Kidney capillary endothelial cell (primary cell): ENCODE data around the gene C1orf167.
A peak's percentile ranks its signal among the peaks of the same experiment; 100 is the strongest.
"Not testable (repeated sequence)": the region's sequence is repeated elsewhere in the genome, so short reads cannot be mapped to it uniquely, and the experiment has no call there.

Experiments
- DNase-seq: peaks from one replicate; pipeline ENCODE4 v3.0.0-alpha.2; 2018; ENCODE audit warnings: low spot score

C1orf167 gene

GRCh38 chr1:11800756-11801433, 38.9 kb downstream of the C1orf167 start:
- DNase-seq, result no peak

- no peak for DNase-seq
Measured at GRCh38 chr1:11802616-11802972, 40.6 kb downstream of the C1orf167 start.

GRCh38 chr1:11802973-11803885, 41.2 kb downstream of the C1orf167 start:
- peak; percentile 60 for DNase-seq

GRCh38 chr1:11803924-11804665, 42.1 kb downstream of the C1orf167 start:
- not testable (repeated sequence) for DNase-seq

GRCh38 chr1:11804666-11805421, 42.9 kb downstream of the C1orf167 start:
- DNase-seq, result no peak

GRCh38 chr1:11805422-11806306, 43.7 kb downstream of the C1orf167 start, which contains the start of the genes CLCN6 and MTHFR:
TSS of gene CLCN6 (plus strand) at chr1:11806191. CDS start at chr1:11806263, 72 bp downstream.
TSS of gene MTHFR (minus strand) at chr1:11805964. CDS start at chr1:11803116, 2,848 bp downstream.
- peak; percentile 96 for DNase-seq

- DNase-seq, result peak; percentile 28
Measured at GRCh38 chr1:11806307-11806936, 44.4 kb downstream of the C1orf167 start.

- DNase-seq, result no peak
Measured at GRCh38 chr1:11807133-11807532, 45.1 kb downstream of the C1orf167 start.

- no peak for DNase-seq
Measured at GRCh38 chr1:11813021-11813420, 51.0 kb downstream of the C1orf167 start.

GRCh38 chr1:11817192-11817591, 55.2 kb downstream of the C1orf167 start:
- no peak for DNase-seq

GRCh38 chr1:11822091-11822490, 60.1 kb downstream of the C1orf167 start:
- DNase-seq, result no peak

GRCh38 chr1:11823366-11824137, 61.6 kb downstream of the C1orf167 start:
- DNase-seq, result no peak

- DNase-seq, result no peak
Measured at GRCh38 chr1:11825131-11825530, 63.1 kb downstream of the C1orf167 start.

- no peak for DNase-seq
Measured at GRCh38 chr1:11826946-11827345, 65.0 kb downstream of the C1orf167 start.

GRCh38 chr1:11828511-11828910, 66.5 kb downstream of the C1orf167 start:
- no peak for DNase-seq

- DNase-seq, result no peak
Measured at GRCh38 chr1:11831945-11832725, 70.1 kb downstream of the C1orf167 start.

GRCh38 chr1:11833497-11833896, 71.5 kb downstream of the C1orf167 start:
- no peak for DNase-seq

GRCh38 chr1:11833900-11834299, 71.9 kb downstream of the C1orf167 start:
- no peak for DNase-seq
